Effector memory CD4-positive, alpha-beta T cell (primary cell): ENCODE measurements around the gene ZNF578.
A peak's percentile ranks its signal among the peaks of the same experiment; 100 is the strongest.
"Not testable (repeated sequence)": the region's sequence is repeated elsewhere in the genome, so short reads cannot be mapped to it uniquely, and the experiment has no call there.

ENCODE experiments used
- DNase-seq, 3 donors: peaks; one replicate each; pipeline ENCODE4 v3.0.0-alpha.2; 2020
- H3K27ac ChIP-seq: 2 replicates; pipeline ENCODE4 v1.7.0; 2013; ENCODE audit warnings: mild to moderate bottlenecking, low read length, moderate library complexity; ENCODE audit not compliant: insufficient read depth, poor library complexity, severe bottlenecking
- H3K27me3 ChIP-seq: replicated peaks from 2 replicates; pipeline ENCODE4 v1.7.0; 2013; ENCODE audit warnings: mild to moderate bottlenecking, low read length; ENCODE audit not compliant: insufficient read depth, control insufficient read depth, poor library complexity, severe bottlenecking
- H3K36me3 ChIP-seq: 2 replicates; pipeline ENCODE4 v1.7.0; 2013; ENCODE audit warnings: mild to moderate bottlenecking, low read length, moderate library complexity; ENCODE audit not compliant: control insufficient read depth, insufficient read depth
- H3K4me1 ChIP-seq: 2 replicates; pipeline ENCODE4 v1.7.0; 2013; ENCODE audit warnings: low read length, mild to moderate bottlenecking; ENCODE audit not compliant: control insufficient read depth, insufficient read depth, poor library complexity, severe bottlenecking
- H3K4me3 ChIP-seq: 2 replicates; pipeline ENCODE4 v1.7.0; 2013; ENCODE audit warnings: low read length, low read depth, mild to moderate bottlenecking; ENCODE audit not compliant: insufficient read depth, poor library complexity, severe bottlenecking
- H3K9me3 ChIP-seq: 2 replicates; pipeline ENCODE4 v1.7.0; 2013; ENCODE audit warnings: mild to moderate bottlenecking, low read length, moderate library complexity; ENCODE audit not compliant: control insufficient read depth

ZNF578 gene

GRCh38 chr19:52554216-52554971 lies 101.0 kb downstream of the ZNF578 start:
- no peaks in the 10 kb centered on the region for H3K27me3 ChIP-seq
- peaks cover 25% of the 10 kb centered on the region for H3K9me3 ChIP-seq
- H3K36me3 ChIP-seq = peaks cover 54% of the 10 kb centered on the region

GRCh38 chr19:52557231-52557995 lies 104.1 kb downstream of the ZNF578 start:
- Histone ChIP-seq H3K27me3 (no peaks in the 10 kb centered on the region), H3K4me1 (no peaks in the 10 kb centered on the region), H3K27ac (no peak overlapping the region), H3K4me3 (no peak overlapping the region), H3K36me3 (peaks cover 40% of the 10 kb centered on the region), H3K9me3 (peaks cover 38% of the 10 kb centered on the region)
- no peak for DNase-seq

More at GRCh38 chr19:52554216-52554971, 101.0 kb downstream of the ZNF578 start:
- no peak for DNase-seq
- peak overlapping the region; percentile 7 for H3K4me3 ChIP-seq
- no peaks in the 10 kb centered on the region for H3K4me1 ChIP-seq
- H3K27ac ChIP-seq = no peak overlapping the region

GRCh38 chr19:52558732-52559445 lies 105.5 kb downstream of the ZNF578 start:
- not testable (repeated sequence) for H3K4me1 ChIP-seq, H3K27ac ChIP-seq, DNase-seq, H3K4me3 ChIP-seq, H3K27me3 ChIP-seq
- peaks cover 39% of the 10 kb centered on the region for H3K9me3 ChIP-seq
- H3K36me3 ChIP-seq = peaks cover 31% of the 10 kb centered on the region

- Histone ChIP-seq H3K36me3 (peaks cover 24% of the 10 kb centered on the region), H3K9me3 (peaks cover 35% of the 10 kb centered on the region)
- not testable (repeated sequence) for H3K4me1 ChIP-seq, H3K4me3 ChIP-seq, DNase-seq, H3K27ac ChIP-seq, H3K27me3 ChIP-seq
Observed at GRCh38 chr19:52561611-52562010, 108.3 kb downstream of the ZNF578 start.
